Breast epithelium (tissue), 4 donors: ENCODE data around the gene CALHM3. TPM values are rescaled to one million over a fixed set of nuclear protein-coding genes. Genes with fewer than 3 reads are reported as not detected.

Experiments used
- DNase-seq, 2 donors: peaks; one replicate each; pipeline ENCODE4 v3.0.0-alpha.2; 2019; ENCODE audit warnings: low spot score in 2 of 2
- H3K27ac ChIP-seq, 2 donors: fragments of 200-600 bp; sonication (generic) in 1 of 2; one replicate each; pipeline ENCODE4 v1.5.1; 2016 to 2019; ENCODE audit warnings: mild to moderate bottlenecking in 1 of 2
- H3K27me3 ChIP-seq, 2 donors: fragments of 200-600 bp; sonication (generic) in 1 of 2; one replicate each; pipeline versions ENCODE4 v1.5.1 to v1.6.0; 2017 to 2019; ENCODE audit warnings: control low read depth in 1 of 2, mild to moderate bottlenecking in 1 of 2
- H3K36me3 ChIP-seq: fragments of 200-600 bp; one replicate; pipeline ENCODE4 v1.5.1; 2019
- H3K4me1 ChIP-seq, 2 donors: fragments of 200-600 bp; sonication (generic); one replicate each; pipeline ENCODE4 v1.5.1; 2016 to 2019; ENCODE audit warnings: control low read depth in 1 of 2
- H3K4me3 ChIP-seq, 3 donors: fragments of 200-600 bp; sonication (generic); 1 replicate in 2 of 3; 2 replicates in 1 of 3; pipeline ENCODE4 v1.5.1; 2016 to 2019; ENCODE audit warnings: mild to moderate bottlenecking in 3 of 3, moderate library complexity in 2 of 3
- H3K9me3 ChIP-seq, 2 donors: fragments of 200-600 bp; sonication (generic) in 1 of 2; one replicate each; pipeline ENCODE4 v1.5.1; 2016 to 2019; ENCODE audit warnings: control low read depth in 1 of 2
- CTCF ChIP-seq, 3 donors: fragments of 450-650 bp; IDR thresholded peaks; one replicate each; pipeline ENCODE4 v1.5.1; 2016 to 2017; ENCODE audit warnings: antibody characterized with exemption in 3 of 3, mild to moderate bottlenecking in 3 of 3, moderate library complexity in 3 of 3
- POLR2A ChIP-seq: fragments of 450-650 bp; IDR thresholded peaks from one replicate; pipeline ENCODE4 v1.6.1; 2016; ENCODE audit warnings: antibody characterized with exemption, mild to moderate bottlenecking, moderate library complexity
- POLR2AphosphoS5 ChIP-seq, 3 donors: sonication (generic); formaldehyde crosslinking; IDR thresholded peaks; one replicate each; pipeline ENCODE4 v1.6.1; 2017; ENCODE audit warnings: antibody characterized with exemption in 3 of 3
- intact Hi-C: fragments of 100-400 bp; cut with DNase I; formaldehyde crosslinking; loops from one replicate; pipeline ENCODE4 v1.15.1; 2023; ENCODE audit warnings: low total_unique reads
- total RNA-seq, 3 donors: library from RNA; depleted of rRNA; stranded (reverse); fragments of >200 nt; gene quantifications; one replicate each; pipeline ENCODE4 v1.1.0, GENCODE V29; 2016

CALHM3 gene
- total RNA-seq, 3 donors from 2014 or later, result not detected

DNA sequence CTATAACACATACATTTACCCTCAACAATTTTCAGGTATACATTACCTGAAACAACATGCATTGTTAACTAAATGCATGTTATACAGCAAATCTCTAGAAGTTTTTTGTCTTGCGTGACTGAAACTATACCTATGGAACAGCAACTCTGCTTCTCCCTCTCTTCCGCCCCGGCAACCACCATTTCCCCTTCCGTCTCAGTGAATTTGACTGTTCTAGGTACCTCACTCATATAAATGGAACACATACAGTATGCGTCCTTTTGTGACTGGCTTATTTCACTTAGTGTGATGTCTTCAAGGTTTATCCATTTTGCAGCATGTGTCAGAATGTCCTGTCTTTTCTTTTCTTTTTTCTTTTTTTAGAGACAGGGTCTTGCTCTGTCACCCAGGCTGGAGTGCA lies 49.4 kb downstream of the CALHM3 start:
- Histone ChIP-seq H3K36me3 (no peaks in the 10 kb centered on the region), H3K27me3 (no peaks in the 10 kb centered on the region), H3K9me3 (no peaks in the 10 kb centered on the region), H3K4me1 (no peaks in the 10 kb centered on the region), H3K27ac (no peak overlapping the region), H3K4me3 (no peak overlapping the region)
- intact Hi-C loops, result no loop called here
- TF ChIP-seq POLR2AphosphoS5 (IDR thresholded peaks at IDR 0.05) (no peak), POLR2A (no peak), CTCF (IDR thresholded peaks at IDR 0.05) (no peak)
- DNase-seq, result no peak

- Histone ChIP-seq H3K27ac (no peak overlapping the region), H3K36me3 (no peaks in the 10 kb centered on the region), H3K27me3 (no peaks in the 10 kb centered on the region), H3K4me1 (no peaks in the 10 kb centered on the region), H3K4me3 (no peak overlapping the region), H3K9me3 (no peaks in the 10 kb centered on the region)
- no peak for DNase-seq
- TF ChIP-seq POLR2A (no peak), POLR2AphosphoS5 (IDR thresholded peaks at IDR 0.05) (no peak), CTCF (IDR thresholded peaks at IDR 0.05) (no peak)
- intact Hi-C loops, result no loop called here
Observed at GRCh38 chr10:103428989-103429643, 49.9 kb downstream of the CALHM3 start.

- TF ChIP-seq POLR2AphosphoS5 (IDR thresholded peaks at IDR 0.05) (no peak), POLR2A (no peak), CTCF (IDR thresholded peaks at IDR 0.05) (no peak)
- Histone ChIP-seq H3K9me3 (no peaks in the 10 kb centered on the region), H3K4me1 (no peaks in the 10 kb centered on the region), H3K27ac (no peak overlapping the region), H3K36me3 (peaks cover 6% of the 10 kb centered on the region), H3K4me3 (no peak overlapping the region), H3K27me3 (no peaks in the 10 kb centered on the region)
- no peak for DNase-seq
- intact Hi-C loops, result loop anchor here (2.0 kb wide), 1 partner anchor 153 kb away; no protein-coding TSS in a partner anchor
Observed at GRCh38 chr10:103427866-103428265, 51.2 kb downstream of the CALHM3 start.

GRCh38 chr10:103423748-103424147 lies 55.3 kb downstream of the CALHM3 start:
- intact Hi-C loops, result no loop called here
- Histone ChIP-seq H3K36me3 (peaks cover 13% of the 10 kb centered on the region), H3K27me3 (no peaks in the 10 kb centered on the region)

More at GRCh38 chr10:103423748-103424147, 55.3 kb downstream of the CALHM3 start:
- no peak overlapping the region for H3K27ac ChIP-seq
- no peak overlapping the region for H3K4me3 ChIP-seq
- TF ChIP-seq POLR2AphosphoS5 (IDR thresholded peaks at IDR 0.05), result no peak
- TF ChIP-seq POLR2A, result no peak
- no peak for TF ChIP-seq CTCF (IDR thresholded peaks at IDR 0.05)
- no peaks in the 10 kb centered on the region for H3K4me1 ChIP-seq
- no peaks in the 10 kb centered on the region for H3K9me3 ChIP-seq
- no peak for DNase-seq

Other genes starting within 250 kb of the CALHM3 start
- under 1 TPM in 1 of 3 donors, not detected in 2; 0.33 TPM for gene RPEL1, start 233.4 kb downstream of the CALHM3 start, total RNA-seq
- gene INA, start 202.1 kb downstream of the CALHM3 start, total RNA-seq, result not detected
- 10 to 100 TPM; 13.9 to 15.1 (median 14.5) TPM for gene PCGF6, start 128.1 kb downstream of the CALHM3 start, total RNA-seq
- gene TAF5, start 111.3 kb downstream of the CALHM3 start, total RNA-seq, result 1 to 10 TPM; 3.4 to 7.0 (median 5.9) TPM
- gene ATP5MK, start 82.8 kb downstream of the CALHM3 start, total RNA-seq, result 100 to 1,000 TPM; 173 to 204 (median 189) TPM
- 10 to 100 TPM; 16.2 to 29.1 (median 24.9) TPM for gene PDCD11, start 82.6 kb downstream of the CALHM3 start, total RNA-seq
- gene CALHM2, start 26.9 kb downstream of the CALHM3 start, total RNA-seq, result 10 to 100 TPM; 38.9 to 98.3 (median 58.3) TPM
- not detected for gene CALHM1, start 20.3 kb downstream of the CALHM3 start, total RNA-seq
- 1 to 10 TPM in 1 of 3 donors, under 1 TPM in 2; 0.16 to 1.5 (median 0.33) TPM for gene NEURL1, start 14.5 kb upstream of the CALHM3 start, total RNA-seq